HG03460 (cell line): ENCODE data around the gene ZFP36.
"Not testable (repeated sequence)": the region's sequence is repeated elsewhere in the genome, so short reads cannot be mapped to it uniquely, and the experiment has no call there.

Experiments
- ATAC-seq: cut with Tn5 transposase; IDR thresholded peaks from one replicate; pipeline ENCODE4 v1.9.1; 2021; ENCODE audit not compliant: unreplicated experiment

The ZFP36 gene

GRCh38 chr19:39406656-39407409 lies at the start of gene ZFP36:
TSS of gene ZFP36 (plus strand) at chr19:39406847. CDS start at chr19:39406905, 58 bp downstream.
- no peak for ATAC-seq

- ATAC-seq, result no peak
Observed at GRCh38 chr19:39359026-39359425, 47.6 kb upstream of the ZFP36 start.

GRCh38 chr19:39360599-39360998 lies 46.0 kb upstream of the ZFP36 start:
- ATAC-seq, result no peak

- ATAC-seq, result no peak
Observed at GRCh38 chr19:39362682-39363657, 43.7 kb upstream of the ZFP36 start.

- no peak for ATAC-seq
Observed at GRCh38 chr19:39363901-39364457, 42.7 kb upstream of the ZFP36 start.

GRCh38 chr19:39365531-39365930 lies 41.1 kb upstream of the ZFP36 start:
- no peak for ATAC-seq

- no peak for ATAC-seq
Observed at GRCh38 chr19:39369200-39369599, 37.4 kb upstream of the ZFP36 start.

- no peak for ATAC-seq
Observed at GRCh38 chr19:39370735-39371134, 35.9 kb upstream of the ZFP36 start.

GRCh38 chr19:39372047-39372802 lies 34.4 kb upstream of the ZFP36 start:
- ATAC-seq, result no peak

GRCh38 chr19:39372941-39373340 lies 33.7 kb upstream of the ZFP36 start:
- no peak for ATAC-seq

- ATAC-seq, result no peak
Observed at GRCh38 chr19:39375929-39376328, 30.7 kb upstream of the ZFP36 start.

- no peak for ATAC-seq
Observed at GRCh38 chr19:39377373-39378362, 29.0 kb upstream of the ZFP36 start.

GRCh38 chr19:39379366-39379765 lies 27.3 kb upstream of the ZFP36 start:
- ATAC-seq, result not testable (repeated sequence)

GRCh38 chr19:39379865-39380396 lies 26.7 kb upstream of the ZFP36 start:
- no peak for ATAC-seq

- no peak for ATAC-seq
Observed at GRCh38 chr19:39380521-39381502, 25.8 kb upstream of the ZFP36 start.

GRCh38 chr19:39381910-39382611 lies 24.6 kb upstream of the ZFP36 start:
- no peak for ATAC-seq

GRCh38 chr19:39382991-39383828 lies 23.4 kb upstream of the ZFP36 start:
- ATAC-seq, result no peak
